K562 (cell line): Measurements from ENCODE around the gene CALU. TPM values are rescaled to one million over a fixed set of nuclear protein-coding genes. Genes with fewer than 3 reads are reported as not detected.

Source experiments
- ATF3 ChIP-seq, 2 experiments: fragments of 450-650 bp in 1 of 2; sonication (generic) in 1 of 2; formaldehyde crosslinking in 1 of 2; IDR thresholded peaks in 1 of 2; conservative IDR thresholded peaks in 1 of 2; 2 replicates each; pipeline versions ENCODE4 v1.6.1 to v1.8.1; 2016 to 2023; ENCODE audit warnings: mild to moderate bottlenecking in 2 of 2, moderate library complexity in 2 of 2, inconsistent platforms in 1 of 2, missing genetic modification reagents in 1 of 2
- CHAMP1 ChIP-seq: fragments of 450-650 bp; IDR thresholded peaks from 2 replicates; pipeline ENCODE4 v1.6.1; 2016; ENCODE audit warnings: mild to moderate bottlenecking
- CREB1 ChIP-seq, 2 experiments: sonication (generic) in 1 of 2; formaldehyde crosslinking in 1 of 2; IDR thresholded peaks; 2 replicates each; pipeline versions ENCODE4 v1.6.1 to v1.8.0; 2012 to 2022; ENCODE audit warnings: inconsistent platforms in 1 of 2, mild to moderate bottlenecking in 1 of 2, missing genetic modification reagents in 1 of 2, moderate library complexity in 1 of 2
- FOXM1 ChIP-seq, 2 experiments: fragments of 450-650 bp in 1 of 2; sonication (generic) in 1 of 2; formaldehyde crosslinking in 1 of 2; IDR thresholded peaks; 2 replicates each; pipeline versions ENCODE4 v1.6.1 to v1.9.0; 2017 to 2022; ENCODE audit warnings: low read depth in 2 of 2, mild to moderate bottlenecking in 2 of 2, missing genetic modification reagents in 1 of 2, moderate library complexity in 1 of 2
- HMBOX1 ChIP-seq: sonication (generic); IDR thresholded peaks from 2 replicates; pipeline ENCODE4 v1.6.1; 2016
- MEIS2 ChIP-seq: fragments of 450-650 bp; IDR thresholded peaks from 2 replicates; pipeline ENCODE4 v1.6.1; 2014; ENCODE audit warnings: mild to moderate bottlenecking; ENCODE audit not compliant: partially characterized antibody
- NCOA1 ChIP-seq: fragments of 450-650 bp; IDR thresholded peaks from 2 replicates; pipeline ENCODE4 v1.6.1; 2016; ENCODE audit warnings: low read depth
- NRF1 ChIP-seq, 2 experiments: fragments of 450-650 bp; IDR thresholded peaks in 1 of 2; conservative IDR thresholded peaks in 1 of 2; 2 replicates each; pipeline ENCODE4 v1.6.1; 2014; ENCODE audit warnings: mild to moderate bottlenecking in 2 of 2
- RAD51 ChIP-seq: fragments of 450-650 bp; IDR thresholded peaks from 2 replicates; pipeline ENCODE4 v1.7.1; 2016; ENCODE audit warnings: low read depth, mild to moderate bottlenecking, borderline replicate concordance
- RERE ChIP-seq: sonication (generic); formaldehyde crosslinking; IDR thresholded peaks from 2 replicates; pipeline ENCODE4 v1.8.0; 2023; ENCODE audit warnings: missing genetic modification reagents, mild to moderate bottlenecking, borderline replicate concordance
- SMAD2 ChIP-seq: fragments of 150-350 bp; IDR thresholded peaks from 2 replicates; pipeline ENCODE4 v1.6.1; 2014; ENCODE audit warnings: low read depth, mild to moderate bottlenecking, low read length
- TFAP4 ChIP-seq: sonication (generic); formaldehyde crosslinking; IDR thresholded peaks from 2 replicates; pipeline ENCODE4 v1.8.0; 2022; ENCODE audit warnings: missing genetic modification reagents, mild to moderate bottlenecking, moderate library complexity, borderline replicate concordance
- YY1 ChIP-seq, 3 experiments: IDR thresholded peaks; 2 replicates each; pipeline ENCODE4 v1.6.1; 2011; ENCODE audit warnings: low read length in 2 of 3, mild to moderate bottlenecking in 2 of 3, moderate library complexity in 2 of 3, borderline replicate concordance in 1 of 3, control low read depth in 1 of 3, low read depth in 1 of 3; ENCODE audit not compliant: insufficient read depth in 3 of 3, insufficient replicate concordance in 2 of 3, control insufficient read depth in 1 of 3, insufficient read length in 1 of 3; ENCODE audit errors: extremely low read depth in 1 of 3
- ZNF583 ChIP-seq: fragments of 250-450 bp; sonication (Bioruptor Pico); IDR thresholded peaks from 2 replicates; pipeline ENCODE4 v1.4.0; 2020
- polyA plus RNA-seq, 8 experiments: library from polyadenylated mRNA; depleted of rRNA in 4 of 8; stranded (reverse) in 5 of 8; unstranded in 3 of 8; fragments of >200 nt; fragmentation: Nextera tagmentation in 2 of 8; fragmentation: Illumina TruSeq in 1 of 8; extraction: Ambion mirVana in 2 of 8; extraction: Trizol in 1 of 8; gene quantifications; 2 replicates each; pipeline versions ENCODE4 v1.2.1 to v1.2.3, GENCODE V29; 2011 to 2014; ENCODE audit warnings: inconsistent platforms in 1 of 8, missing spikeins in 1 of 8
- total RNA-seq, 7 experiments: library from RNA; depleted of rRNA in 6 of 7; stranded (reverse); fragments of >200 nt in 6 of 7; fragmentation: Illumina TruSeq in 2 of 7; extraction: Trizol in 2 of 7; gene quantifications; 2 replicates each; pipeline versions ENCODE4 v1.2.1 to v1.2.3, GENCODE V29; 2011 to 2021; ENCODE audit warnings: low replicate concordance in 1 of 7

CALU gene
- total and polyA plus RNA-seq, 9 of the 15 experiments (the other 6 are each of a cell fraction or from before 2014, with no cell fraction given): 166 to 286 (median 215) TPM

- TF ChIP-seq CHAMP1 (peak; percentile 63; the same call in 1 of the 2 replicates), TFAP4 (CRISPR knock-in tag) (no peak; the same call in 1 of the 2 replicates), CREB1 (IDR thresholded peaks at IDR 0.05) (no peak), CREB1 (CRISPR knock-in tag; IDR thresholded peaks at IDR 0.05) (no peak), MEIS2 (no peak), NCOA1 (no peak), SMAD2 (no peak), YY1 (IDR thresholded peaks at IDR 0.05; ENCODE audit: borderline replicate concordance in 1 of 3, control insufficient read depth in 1 of 3, extremely low read depth in 1 of 3, insufficient read depth in 3 of 3, insufficient read length in 1 of 3, insufficient replicate concordance in 2 of 3, low read depth in 1 of 3, low read length in 2 of 3) (peak in 1 of 3 experiments; percentile 81), RAD51 (peak; percentile 97), RERE (no peak), ZNF583 (CRISPR knock-in tag) (no peak), NRF1 (conservative IDR thresholded peaks at IDR 0.05 in 1 of 2, IDR thresholded peaks at IDR 0.05 in 1 of 2) (no peak), ATF3 (IDR thresholded peaks at IDR 0.05) (no peak; the same call in 1 of the 2 replicates), ATF3 (CRISPR knock-in tag; conservative IDR thresholded peaks at IDR 0.05) (0 out of 2 replicates have a peak, but pooled peaks have one; percentile 21), HMBOX1 (no peak), FOXM1 (IDR thresholded peaks at IDR 0.05; ENCODE audit: low read depth) (peak; percentile 60), FOXM1 (CRISPR knock-in tag; IDR thresholded peaks at IDR 0.05; ENCODE audit: low read depth) (no peak)
Measured at GRCh38 chr7:128725531-128725930, 13.6 kb upstream of the CALU start (continued).
